ENCODE data around the gene BRIX1.
"Not testable (repeated sequence)": the region's sequence is repeated elsewhere in the genome, so short reads cannot be mapped to it uniquely, and the experiment has no call there.

BRIX1 gene

GRCh38 chr5:34915856-34916192 is 313 bp downstream of the BRIX1 start:
- DNase-seq: no peak

- DNase-seq: no peak
Measured at GRCh38 chr5:34916518-34916917, 1.0 kb downstream of the BRIX1 start.

GRCh38 chr5:34918025-34918424 is 2.5 kb downstream of the BRIX1 start:
- peak; percentile 19 for DNase-seq

GRCh38 chr5:34919077-34919476 is 3.6 kb downstream of the BRIX1 start:
- no peak for DNase-seq

- not testable (repeated sequence) for DNase-seq
Measured at GRCh38 chr5:34923256-34923655, 7.7 kb downstream of the BRIX1 start.

DNA sequence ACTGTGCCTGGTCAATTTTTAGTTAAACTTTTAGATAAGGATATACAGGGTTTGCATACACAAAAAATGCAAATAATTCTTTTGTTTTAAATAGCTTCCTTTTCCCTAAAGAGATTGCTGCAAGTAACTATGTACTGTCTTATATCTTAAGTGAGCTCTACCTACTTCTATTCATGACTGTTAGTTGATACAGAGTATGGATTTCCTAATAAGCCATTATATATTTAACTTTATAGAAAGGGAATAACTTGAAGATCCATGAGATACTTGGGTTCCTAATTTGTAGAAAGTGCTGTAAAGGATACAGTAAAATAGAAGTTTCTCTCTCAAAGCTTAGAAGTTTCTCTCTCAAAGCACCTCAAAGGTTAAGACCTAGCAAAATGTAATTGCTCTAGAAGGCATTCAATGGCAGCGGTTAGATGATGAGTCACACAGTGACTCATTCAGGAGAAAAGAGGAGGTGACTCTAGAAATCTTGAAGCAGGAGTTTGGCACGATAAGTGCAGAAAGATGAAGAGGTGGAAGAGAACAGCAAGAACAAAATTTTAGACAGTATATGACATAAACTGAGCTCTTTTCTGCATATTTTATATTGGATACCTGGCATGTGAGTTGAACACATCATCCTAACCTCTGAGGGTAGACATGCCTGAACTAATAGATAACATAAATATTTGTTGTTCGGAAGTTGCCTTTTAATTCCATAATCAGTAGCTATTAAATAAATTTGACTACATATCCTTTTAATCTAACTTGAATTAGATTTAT is 8.4 kb downstream of the BRIX1 start:
- peak; percentile 83 for DNase-seq

- no peak for DNase-seq
Measured at GRCh38 chr5:34924462-34924765, 8.9 kb downstream of the BRIX1 start.

GRCh38 chr5:34926318-34926888 is 10.9 kb downstream of the BRIX1 start:
- DNase-seq: no peak

DNA sequence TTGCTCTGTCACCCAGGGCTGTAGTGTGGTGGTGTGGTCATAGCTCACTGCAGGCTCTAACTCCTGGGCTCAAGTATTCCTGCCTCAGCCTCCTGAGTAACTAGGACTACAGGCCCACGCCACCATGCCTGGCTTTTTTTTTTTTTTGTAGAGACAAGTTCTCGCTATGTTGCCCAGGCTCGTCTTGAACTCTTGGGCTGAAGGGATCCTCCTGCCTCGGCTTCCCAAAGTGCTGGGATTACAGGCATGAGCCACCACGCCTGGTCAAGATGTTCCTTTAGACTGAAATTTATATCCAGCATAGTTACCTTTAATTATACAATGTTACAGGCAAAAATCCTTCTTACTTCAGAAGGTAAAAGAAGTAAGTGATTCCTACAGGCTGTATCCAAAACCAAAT is 12.3 kb downstream of the BRIX1 start:
- no peak for DNase-seq

DNA sequence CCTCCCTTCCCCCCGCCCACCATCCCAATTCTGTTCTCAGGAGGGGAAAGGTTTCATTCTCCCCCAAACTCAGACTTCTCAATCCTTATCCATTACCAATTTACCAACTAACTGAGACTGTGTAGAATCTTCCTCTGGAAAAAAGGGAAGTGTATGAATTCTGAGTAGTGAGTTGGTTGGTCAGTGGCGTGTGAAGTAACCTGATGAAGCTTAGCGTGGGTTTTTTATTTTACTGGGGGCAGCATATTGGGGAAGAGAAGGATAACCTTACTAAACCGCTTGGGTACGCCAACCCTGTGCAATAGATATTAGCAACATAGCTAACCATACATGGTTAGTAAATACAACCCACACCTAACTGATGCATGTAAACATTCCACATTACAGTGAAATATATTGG is 12.8 kb downstream of the BRIX1 start:
- no peak for DNase-seq

DNA sequence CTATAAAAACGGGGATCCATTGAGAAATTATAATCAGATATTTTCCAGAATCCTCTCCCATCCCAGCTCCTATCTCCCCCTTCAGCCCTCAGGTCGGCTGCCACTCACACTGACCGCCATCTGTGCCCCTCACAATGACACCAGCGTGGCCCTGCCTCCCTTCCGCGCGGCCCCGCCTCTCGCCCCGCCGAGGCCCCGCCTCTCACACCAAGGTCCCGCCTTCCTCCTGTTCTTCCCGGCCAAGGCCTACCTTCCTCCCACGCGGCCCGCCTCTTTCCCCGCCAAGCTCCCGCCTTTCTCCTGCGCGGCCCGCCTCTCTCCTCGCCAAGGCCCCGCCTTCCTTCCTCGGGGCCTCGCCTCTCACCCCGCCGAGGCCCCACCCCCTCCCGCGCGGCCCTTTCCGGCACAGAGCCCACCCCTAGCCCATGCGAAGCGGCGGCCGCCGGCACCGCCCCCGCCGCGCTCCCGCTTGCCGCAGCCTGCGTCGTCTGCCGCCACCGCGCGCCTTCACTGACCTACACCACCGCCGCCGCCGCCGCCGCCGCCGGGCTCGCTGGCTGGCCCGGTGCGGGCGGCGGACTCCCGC is 13.7 kb downstream of the BRIX1 start, which contains the start of gene DNAJC21:
Gene DNAJC21 (plus strand): TSS at position 426 of the 586 bp plus-strand sequence. CDS start 261 bp downstream, outside the sequence.
- peak; percentile 98 for DNase-seq

- peak; percentile 84 for DNase-seq
Measured at GRCh38 chr5:34929720-34930461, 14.4 kb downstream of the BRIX1 start.

- DNase-seq: no peak
Measured at GRCh38 chr5:34930462-34930844, 14.9 kb downstream of the BRIX1 start.

GRCh38 chr5:34930870-34931269 is 15.4 kb downstream of the BRIX1 start:
- DNase-seq: no peak

DNA sequence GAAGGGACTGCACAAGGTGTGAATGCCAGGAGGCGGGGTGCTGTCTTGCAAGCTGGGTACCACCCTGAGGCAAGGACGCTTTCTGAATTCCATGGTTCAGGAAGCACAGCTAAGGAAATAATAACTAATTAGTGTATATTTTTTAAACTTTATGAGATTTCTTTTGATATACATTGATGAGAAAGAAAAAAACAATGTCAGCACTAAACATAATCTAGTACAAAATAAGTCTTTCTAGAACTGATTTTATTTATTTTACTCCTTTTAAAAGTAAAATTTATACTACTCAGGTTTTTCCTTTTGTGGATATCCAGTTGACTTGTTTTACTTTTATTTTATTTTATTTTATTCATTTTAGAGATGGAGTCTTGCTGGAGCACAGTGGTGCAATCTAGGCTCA is 17.4 kb downstream of the BRIX1 start:
- no peak for DNase-seq

GRCh38 chr5:34941936-34942335 is 26.4 kb downstream of the BRIX1 start:
- no peak for DNase-seq

DNA sequence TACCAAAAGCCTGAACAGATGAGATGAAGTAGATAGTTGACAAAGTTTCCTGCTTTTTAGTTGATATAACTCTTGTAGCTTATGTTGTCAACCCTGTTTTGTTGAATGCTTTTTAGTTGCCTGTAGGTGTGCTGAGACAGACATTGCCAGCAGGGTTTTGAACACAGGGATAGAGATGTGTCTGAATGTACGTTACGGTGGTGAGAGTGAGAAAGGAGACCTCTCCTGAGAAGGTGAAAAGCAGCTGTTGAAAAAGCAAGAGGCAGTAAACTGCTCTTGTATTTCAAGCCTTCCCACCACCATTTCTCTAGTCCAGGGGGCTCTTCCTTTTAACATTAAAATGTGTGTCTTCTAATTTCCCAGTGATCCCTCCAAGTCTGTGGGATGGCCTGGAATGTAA is 28.5 kb downstream of the BRIX1 start:
- DNase-seq: no peak

- DNase-seq: no peak
Measured at GRCh38 chr5:34944460-34945047, 29.0 kb downstream of the BRIX1 start.

DNA sequence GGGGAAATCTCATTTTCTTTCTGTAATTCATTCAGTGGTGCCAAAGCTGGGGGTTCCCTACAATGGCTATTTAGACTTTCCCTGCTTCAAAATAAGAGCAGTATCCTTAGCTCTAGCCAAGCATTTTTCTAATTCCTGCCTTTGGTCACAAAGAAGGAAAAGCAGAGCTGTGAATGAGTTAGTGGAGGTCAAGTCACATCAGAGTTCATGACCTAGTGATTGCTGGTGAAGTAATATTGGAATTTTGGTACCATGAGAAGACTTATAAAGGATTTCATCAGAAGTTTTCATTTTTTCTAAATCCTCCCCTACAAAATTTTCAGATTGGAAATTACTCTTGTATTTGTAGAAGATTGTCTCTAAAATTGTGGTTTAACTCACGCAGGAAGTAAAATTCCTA is 41.8 kb downstream of the BRIX1 start:
- no peak for DNase-seq

- DNase-seq: peak; percentile 24
Measured at GRCh38 chr5:34957857-34958690, 42.6 kb downstream of the BRIX1 start.

DNA sequence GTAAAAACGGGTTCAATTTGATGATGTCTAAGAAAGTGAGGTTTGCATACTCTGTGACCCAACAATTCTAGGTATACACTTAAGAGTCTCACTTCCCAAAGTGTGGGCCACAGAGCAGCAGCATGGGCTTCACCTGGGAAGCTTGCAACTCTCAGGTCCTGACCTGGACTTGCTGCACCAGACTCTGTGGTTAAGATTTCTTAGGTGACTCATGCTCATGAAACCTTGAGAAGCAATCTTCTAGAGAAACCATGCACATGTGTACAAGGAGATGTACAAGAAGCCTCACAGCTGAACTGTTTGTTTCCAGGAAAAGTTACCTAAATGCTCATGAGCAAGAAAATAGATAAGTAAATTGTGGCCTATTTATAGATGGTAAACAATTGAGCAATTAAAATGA is 43.8 kb downstream of the BRIX1 start:
- peak; percentile 55 for DNase-seq

DNA sequence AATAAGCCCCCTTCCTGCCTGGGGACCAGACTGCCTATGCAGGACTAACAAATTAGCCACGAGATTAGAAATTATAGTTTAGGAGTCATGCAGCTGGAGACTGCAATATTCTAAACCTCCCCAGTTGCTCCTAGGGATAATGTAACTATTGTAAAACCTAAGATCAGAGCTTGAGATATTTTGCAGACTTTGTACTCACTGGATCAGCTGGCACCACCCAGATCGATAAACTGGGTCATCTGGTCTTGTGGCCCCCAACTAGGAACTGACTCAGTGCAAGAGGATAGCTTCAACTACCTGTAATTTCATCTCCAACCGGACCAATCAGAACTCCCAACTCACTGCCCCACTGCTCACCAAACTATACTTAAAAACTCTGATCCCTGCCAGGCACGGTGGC is 52.0 kb downstream of the BRIX1 start:
- no peak for DNase-seq

- DNase-seq: no peak
Measured at GRCh38 chr5:34968258-34968657, 52.7 kb downstream of the BRIX1 start.

All from activated CD4-positive, alpha-beta T cell treated with anti-CD3 and anti-CD28 coated beads, Interleukin-2, amount 50 U/mL, for 16 hours (primary cell).